ENCODE data around the gene TPRKB.
"Not testable (repeated sequence)": the region's sequence is repeated elsewhere in the genome, so short reads cannot be mapped to it uniquely, and the experiment has no call there.

TPRKB gene

DNA sequence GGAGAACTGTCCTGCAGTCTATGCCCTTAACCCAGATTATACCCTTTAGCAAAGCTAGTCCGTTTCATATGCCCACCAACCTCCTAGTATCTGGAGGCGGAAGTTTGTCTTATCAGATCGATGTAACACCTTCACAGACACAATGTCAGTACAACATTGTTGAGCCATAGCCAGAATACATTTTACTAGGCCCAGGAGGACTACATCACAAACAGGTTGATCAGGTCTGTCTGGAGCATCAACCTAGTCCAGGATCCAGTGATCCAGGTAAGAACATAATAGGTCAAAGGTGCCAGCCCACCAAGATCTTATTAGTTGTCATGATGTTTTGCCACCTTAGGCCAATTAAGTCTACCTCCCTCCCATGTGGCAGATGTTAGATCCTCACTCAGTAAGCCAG is 2.0 kb upstream of the TPRKB start:
- Histone ChIP-seq H3K9me3 (ENCODE audit: control insufficient read depth, insufficient read depth, low read depth, low read length) (no peaks in the 10 kb centered on the region; the same call in 1 of the 2 replicates), H3K9ac (ENCODE audit: low read length) (no peak overlapping the region), H3K36me3 (ENCODE audit: control insufficient read depth, insufficient read depth, low read length) (peaks cover 3% of the 10 kb centered on the region), H3K27ac (ENCODE audit: low read depth, low read length) (no peak overlapping the region), H3K27me3 (ENCODE audit: control insufficient read depth, insufficient read depth, low read length) (peaks cover 23% of the 10 kb centered on the region), H3K4me3 (ENCODE audit: low read depth, low read length) (no peak overlapping the region), H3K4me1 (ENCODE audit: control insufficient read depth, insufficient read depth, low read length) (no peaks in the 10 kb centered on the region)

DNA sequence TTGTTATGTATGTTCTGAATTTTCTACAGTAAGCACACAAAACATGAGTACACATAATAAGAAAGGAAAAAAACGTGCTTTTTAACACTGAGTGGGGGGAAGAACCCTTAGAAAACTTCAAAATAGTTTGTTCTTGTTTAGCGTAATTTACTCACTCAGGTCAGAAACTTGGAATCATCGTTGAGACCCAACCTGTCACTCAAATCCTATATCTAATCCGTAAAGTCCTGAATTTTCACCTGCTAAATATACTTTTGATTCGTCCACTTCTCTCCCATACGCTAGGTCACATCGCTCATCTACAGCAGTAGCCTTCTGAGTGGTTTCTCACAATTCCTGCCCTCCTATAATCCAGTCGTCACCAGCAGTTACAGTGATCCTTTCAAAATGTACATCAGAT is 767 bp downstream of the TPRKB start:
- peak overlapping the region; percentile 79 for H3K9ac ChIP-seq (ENCODE audit: low read length)
- peaks cover 21% of the 10 kb centered on the region for H3K27me3 ChIP-seq (ENCODE audit: control insufficient read depth, insufficient read depth, low read length)
- no peak overlapping the region for H3K27ac ChIP-seq (ENCODE audit: low read depth, low read length)
- peak overlapping the region; percentile 92 for H3K4me3 ChIP-seq (ENCODE audit: low read depth, low read length)
- H3K4me1 ChIP-seq (ENCODE audit: control insufficient read depth, insufficient read depth, low read length), result no peaks in the 10 kb centered on the region
- H3K9me3 ChIP-seq (ENCODE audit: control insufficient read depth, insufficient read depth, low read depth, low read length), result no peaks in the 10 kb centered on the region; the same call in 1 of the 2 replicates
- H3K36me3 ChIP-seq (ENCODE audit: control insufficient read depth, insufficient read depth, low read length), result peaks cover 21% of the 10 kb centered on the region

DNA sequence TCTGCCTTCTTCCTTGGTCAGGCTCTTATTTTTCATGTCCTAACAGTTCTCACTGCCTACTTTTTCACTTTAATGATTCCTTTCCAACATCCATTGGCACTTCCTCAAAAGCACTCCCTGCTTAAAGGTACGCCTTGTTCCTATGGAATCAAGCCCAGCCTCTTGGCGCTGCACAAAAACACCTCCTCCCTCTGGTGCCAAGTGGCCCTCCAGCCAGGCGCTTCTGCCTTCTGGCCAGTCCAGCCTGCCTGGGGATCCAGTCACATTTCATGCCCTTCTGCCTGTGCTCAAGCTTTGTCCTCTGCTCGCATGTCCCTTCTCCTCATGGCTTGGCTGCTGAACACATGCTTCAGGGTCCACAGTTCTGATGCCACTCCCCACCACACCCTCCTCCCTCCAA is 6.3 kb downstream of the TPRKB start:
- Histone ChIP-seq H3K27me3 (ENCODE audit: control insufficient read depth, insufficient read depth, low read length) (no peaks in the 10 kb centered on the region), H3K4me3 (ENCODE audit: low read depth, low read length) (no peak overlapping the region), H3K9me3 (ENCODE audit: control insufficient read depth, insufficient read depth, low read depth, low read length) (no peaks in the 10 kb centered on the region), H3K4me1 (ENCODE audit: control insufficient read depth, insufficient read depth, low read length) (no peaks in the 10 kb centered on the region), H3K27ac (ENCODE audit: low read depth, low read length) (no peak overlapping the region), H3K36me3 (ENCODE audit: control insufficient read depth, insufficient read depth, low read length) (peaks cover 40% of the 10 kb centered on the region), H3K9ac (ENCODE audit: low read length) (no peak overlapping the region)

DNA sequence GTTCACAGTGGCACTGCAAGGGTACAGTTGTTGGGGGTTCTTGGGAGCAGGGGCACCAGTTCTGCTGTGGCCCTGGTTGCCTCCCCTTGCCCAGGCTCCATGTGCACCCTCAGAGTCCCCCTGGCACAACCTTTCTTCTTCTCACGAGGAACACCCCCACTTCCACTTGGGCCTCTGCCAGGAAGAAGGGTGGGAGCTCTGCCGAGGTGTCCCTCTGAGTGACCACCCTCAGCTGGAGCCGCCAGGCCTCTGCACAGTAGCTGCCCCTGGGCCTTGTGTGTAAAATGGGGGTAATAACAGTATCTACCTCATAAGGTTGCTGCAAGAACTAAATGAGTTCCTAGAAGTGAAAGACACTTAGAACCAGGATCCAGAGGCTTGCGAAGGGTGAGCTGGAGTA is 8.4 kb downstream of the TPRKB start:
- no peaks in the 10 kb centered on the region for H3K9me3 ChIP-seq (ENCODE audit: control insufficient read depth, insufficient read depth, low read depth, low read length)
- no peak overlapping the region for H3K9ac ChIP-seq (ENCODE audit: low read length)
- H3K4me1 ChIP-seq (ENCODE audit: control insufficient read depth, insufficient read depth, low read length), result no peaks in the 10 kb centered on the region
- H3K36me3 ChIP-seq (ENCODE audit: control insufficient read depth, insufficient read depth, low read length), result peaks cover 37% of the 10 kb centered on the region
- no peaks in the 10 kb centered on the region for H3K27me3 ChIP-seq (ENCODE audit: control insufficient read depth, insufficient read depth, low read length)
- no peak overlapping the region for H3K4me3 ChIP-seq (ENCODE audit: low read depth, low read length)
- H3K27ac ChIP-seq (ENCODE audit: low read depth, low read length), result no peak overlapping the region

DNA sequence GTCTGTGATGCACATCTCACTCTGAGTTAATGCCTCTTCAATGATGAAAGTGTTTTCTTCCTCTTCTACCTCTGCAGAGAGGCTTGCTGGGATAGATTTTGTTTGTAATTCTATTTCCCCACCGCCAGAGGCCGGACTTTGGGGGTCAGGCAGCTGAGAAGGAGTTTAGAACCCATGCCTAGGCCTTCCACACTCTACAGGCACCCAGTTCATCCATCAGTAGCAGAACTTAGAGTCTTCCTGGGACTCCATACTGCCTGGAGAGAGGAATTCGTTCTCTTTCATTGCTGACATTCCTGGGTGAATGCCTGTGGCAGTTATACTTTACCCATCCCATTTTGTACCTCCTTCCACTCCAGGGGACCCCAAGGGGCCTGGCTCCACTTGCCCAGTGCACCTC is 9.1 kb downstream of the TPRKB start:
- H3K9ac ChIP-seq (ENCODE audit: low read length), result no peak overlapping the region
- H3K36me3 ChIP-seq (ENCODE audit: control insufficient read depth, insufficient read depth, low read length), result peaks cover 33% of the 10 kb centered on the region
- H3K4me1 ChIP-seq (ENCODE audit: control insufficient read depth, insufficient read depth, low read length), result no peaks in the 10 kb centered on the region
- H3K27ac ChIP-seq (ENCODE audit: low read depth, low read length), result no peak overlapping the region
- no peaks in the 10 kb centered on the region for H3K9me3 ChIP-seq (ENCODE audit: control insufficient read depth, insufficient read depth, low read depth, low read length)
- H3K27me3 ChIP-seq (ENCODE audit: control insufficient read depth, insufficient read depth, low read length), result no peaks in the 10 kb centered on the region
- H3K4me3 ChIP-seq (ENCODE audit: low read depth, low read length), result no peak overlapping the region

DNA sequence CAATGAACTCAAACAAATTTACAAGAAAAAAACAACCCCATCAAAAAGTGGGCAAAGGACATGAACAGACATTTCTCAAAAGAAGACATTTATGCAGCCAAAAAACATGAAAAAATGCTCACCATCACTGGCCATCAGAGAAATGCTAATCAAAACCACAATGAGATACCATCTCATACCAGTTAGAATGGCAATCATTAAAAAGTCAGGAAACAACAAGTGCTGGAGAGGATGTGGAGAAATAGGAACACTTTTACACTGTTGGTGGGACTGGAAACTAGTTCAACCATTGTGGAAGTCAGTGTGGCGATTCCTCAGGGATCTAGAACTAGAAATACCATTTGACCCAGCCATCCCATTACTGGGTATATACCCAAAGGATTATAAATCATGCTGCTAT is 10.5 kb downstream of the TPRKB start:
- not testable (repeated sequence) for H3K27me3 ChIP-seq (ENCODE audit: control insufficient read depth, insufficient read depth, low read length); H3K27ac ChIP-seq (ENCODE audit: low read depth, low read length); H3K9me3 ChIP-seq (ENCODE audit: control insufficient read depth, insufficient read depth, low read depth, low read length); H3K4me1 ChIP-seq (ENCODE audit: control insufficient read depth, insufficient read depth, low read length); H3K9ac ChIP-seq (ENCODE audit: low read length); H3K4me3 ChIP-seq (ENCODE audit: low read depth, low read length)
- peaks cover 21% of the 10 kb centered on the region for H3K36me3 ChIP-seq (ENCODE audit: control insufficient read depth, insufficient read depth, low read length)

DNA sequence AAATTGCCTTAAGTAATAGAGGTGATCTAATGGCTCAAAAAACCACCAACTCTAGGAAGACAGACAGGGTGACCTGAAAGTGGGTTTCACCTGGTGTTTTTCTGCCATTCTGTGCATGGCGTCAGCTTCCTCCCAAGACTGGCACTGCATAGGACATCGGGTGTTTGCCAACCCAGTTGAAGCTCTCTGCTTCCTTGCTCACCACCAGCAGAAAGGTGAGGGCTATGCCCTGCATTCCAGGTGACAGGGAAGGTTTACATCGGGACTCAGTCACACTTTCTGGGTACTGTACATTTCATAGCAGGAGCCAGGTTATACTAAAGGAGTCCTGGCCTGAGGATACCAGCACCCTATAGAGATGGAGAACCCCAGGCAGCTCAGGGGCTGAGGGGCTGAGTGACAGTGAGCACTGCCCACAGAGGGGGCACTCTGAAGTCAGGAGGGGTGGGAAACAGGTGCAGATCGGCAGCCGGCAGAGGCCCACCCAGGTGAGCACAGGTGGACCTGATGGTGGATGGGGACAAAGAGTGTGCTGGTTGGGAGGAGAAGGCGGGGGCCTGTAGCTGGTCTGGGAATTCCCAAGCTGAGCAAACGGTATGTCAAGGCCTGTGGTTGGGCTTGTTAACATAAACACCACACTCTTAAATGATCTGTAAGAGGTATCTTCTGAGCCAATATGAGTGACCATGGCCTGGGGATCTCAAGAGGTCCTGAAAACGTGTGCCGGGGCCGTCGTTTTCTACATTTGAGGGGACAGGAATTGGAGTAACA is 18.1 kb downstream of the TPRKB start:
- no peak overlapping the region for H3K27ac ChIP-seq (ENCODE audit: low read depth, low read length)
- H3K4me3 ChIP-seq (ENCODE audit: low read depth, low read length), result no peak overlapping the region
- peaks cover 9% of the 10 kb centered on the region; the same call in 1 of the 2 replicates for H3K9me3 ChIP-seq (ENCODE audit: control insufficient read depth, insufficient read depth, low read depth, low read length)
- H3K9ac ChIP-seq (ENCODE audit: low read length), result no peak overlapping the region
- no peaks in the 10 kb centered on the region for H3K36me3 ChIP-seq (ENCODE audit: control insufficient read depth, insufficient read depth, low read length)
- no peaks in the 10 kb centered on the region for H3K4me1 ChIP-seq (ENCODE audit: control insufficient read depth, insufficient read depth, low read length)
- H3K27me3 ChIP-seq (ENCODE audit: control insufficient read depth, insufficient read depth, low read length), result no peaks in the 10 kb centered on the region; the same call in 1 of the 2 replicates

DNA sequence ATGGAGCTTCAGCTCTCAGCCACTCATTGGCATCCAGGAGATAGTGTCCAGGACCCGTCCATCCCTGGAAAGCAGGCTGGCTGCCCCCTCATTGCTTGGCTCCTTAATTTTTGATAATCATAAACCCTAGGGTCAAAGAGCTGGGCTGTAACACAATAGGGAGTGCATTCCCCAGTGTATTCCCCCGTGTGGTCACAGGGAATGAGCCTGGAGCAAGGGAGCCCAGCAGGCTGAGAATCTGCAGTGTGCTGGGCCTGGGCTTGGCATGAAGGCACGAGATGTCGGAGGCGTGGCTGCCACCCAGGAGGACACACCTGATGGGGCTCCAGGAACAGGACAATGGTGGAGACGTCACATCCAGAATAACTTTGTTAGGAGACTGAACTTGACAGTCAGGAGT is 18.7 kb downstream of the TPRKB start:
- no peaks in the 10 kb centered on the region for H3K36me3 ChIP-seq (ENCODE audit: control insufficient read depth, insufficient read depth, low read length)
- H3K4me1 ChIP-seq (ENCODE audit: control insufficient read depth, insufficient read depth, low read length), result no peaks in the 10 kb centered on the region
- peaks cover 9% of the 10 kb centered on the region; the same call in 1 of the 2 replicates for H3K9me3 ChIP-seq (ENCODE audit: control insufficient read depth, insufficient read depth, low read depth, low read length)
- no peak overlapping the region for H3K27ac ChIP-seq (ENCODE audit: low read depth, low read length)
- H3K9ac ChIP-seq (ENCODE audit: low read length), result no peak overlapping the region
- H3K27me3 ChIP-seq (ENCODE audit: control insufficient read depth, insufficient read depth, low read length), result no peaks in the 10 kb centered on the region; the same call in 1 of the 2 replicates
- H3K4me3 ChIP-seq (ENCODE audit: low read depth, low read length), result no peak overlapping the region

DNA sequence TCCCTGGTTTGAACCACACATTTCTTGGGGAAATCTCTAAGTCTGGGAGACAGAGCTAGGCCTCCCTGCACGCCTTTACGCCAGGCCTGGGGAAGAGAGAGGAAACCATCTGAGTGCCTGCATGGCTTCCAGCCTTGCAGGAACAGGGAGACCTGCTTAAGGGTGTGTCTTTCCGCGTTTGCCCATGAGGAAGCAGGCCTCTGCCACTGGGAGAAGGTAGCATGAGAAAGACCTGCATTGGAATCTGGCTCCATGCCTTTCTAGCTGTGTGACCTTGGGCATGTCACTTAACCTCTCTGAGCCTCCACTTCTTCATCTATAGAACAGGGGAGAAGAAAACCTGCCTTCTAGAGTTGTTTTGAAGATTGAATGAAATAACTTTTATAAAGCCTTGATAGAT is 19.4 kb downstream of the TPRKB start:
- not testable (repeated sequence) for H3K36me3 ChIP-seq (ENCODE audit: control insufficient read depth, insufficient read depth, low read length); H3K27ac ChIP-seq (ENCODE audit: low read depth, low read length); H3K27me3 ChIP-seq (ENCODE audit: control insufficient read depth, insufficient read depth, low read length); H3K9ac ChIP-seq (ENCODE audit: low read length); H3K4me1 ChIP-seq (ENCODE audit: control insufficient read depth, insufficient read depth, low read length); H3K4me3 ChIP-seq (ENCODE audit: low read depth, low read length); H3K9me3 ChIP-seq (ENCODE audit: control insufficient read depth, insufficient read depth, low read depth, low read length)

DNA sequence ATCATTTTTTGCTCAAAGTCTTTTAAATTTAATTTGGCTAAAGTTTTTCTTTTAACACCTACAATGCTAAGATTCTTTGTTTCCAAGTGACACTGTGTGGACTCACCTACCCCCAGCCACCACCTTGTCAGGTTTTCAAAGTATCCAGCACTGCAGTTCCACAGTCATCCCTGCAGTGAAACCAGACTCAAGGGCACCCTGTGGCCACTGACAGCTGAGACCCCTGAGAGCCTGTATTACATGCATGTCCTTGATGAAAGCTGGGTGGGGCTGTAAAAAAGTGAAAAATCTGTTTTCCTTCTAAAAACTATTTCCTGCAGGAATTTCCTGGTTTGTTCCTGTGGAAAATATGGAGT is 19.9 kb downstream of the TPRKB start:
- H3K27ac ChIP-seq (ENCODE audit: low read depth, low read length), result no peak overlapping the region
- H3K9ac ChIP-seq (ENCODE audit: low read length), result no peak overlapping the region
- H3K4me1 ChIP-seq (ENCODE audit: control insufficient read depth, insufficient read depth, low read length), result no peaks in the 10 kb centered on the region
- H3K27me3 ChIP-seq (ENCODE audit: control insufficient read depth, insufficient read depth, low read length), result no peaks in the 10 kb centered on the region; the same call in 1 of the 2 replicates
- no peak overlapping the region for H3K4me3 ChIP-seq (ENCODE audit: low read depth, low read length)
- peaks cover 9% of the 10 kb centered on the region; the same call in 1 of the 2 replicates for H3K9me3 ChIP-seq (ENCODE audit: control insufficient read depth, insufficient read depth, low read depth, low read length)
- H3K36me3 ChIP-seq (ENCODE audit: control insufficient read depth, insufficient read depth, low read length), result no peaks in the 10 kb centered on the region

DNA sequence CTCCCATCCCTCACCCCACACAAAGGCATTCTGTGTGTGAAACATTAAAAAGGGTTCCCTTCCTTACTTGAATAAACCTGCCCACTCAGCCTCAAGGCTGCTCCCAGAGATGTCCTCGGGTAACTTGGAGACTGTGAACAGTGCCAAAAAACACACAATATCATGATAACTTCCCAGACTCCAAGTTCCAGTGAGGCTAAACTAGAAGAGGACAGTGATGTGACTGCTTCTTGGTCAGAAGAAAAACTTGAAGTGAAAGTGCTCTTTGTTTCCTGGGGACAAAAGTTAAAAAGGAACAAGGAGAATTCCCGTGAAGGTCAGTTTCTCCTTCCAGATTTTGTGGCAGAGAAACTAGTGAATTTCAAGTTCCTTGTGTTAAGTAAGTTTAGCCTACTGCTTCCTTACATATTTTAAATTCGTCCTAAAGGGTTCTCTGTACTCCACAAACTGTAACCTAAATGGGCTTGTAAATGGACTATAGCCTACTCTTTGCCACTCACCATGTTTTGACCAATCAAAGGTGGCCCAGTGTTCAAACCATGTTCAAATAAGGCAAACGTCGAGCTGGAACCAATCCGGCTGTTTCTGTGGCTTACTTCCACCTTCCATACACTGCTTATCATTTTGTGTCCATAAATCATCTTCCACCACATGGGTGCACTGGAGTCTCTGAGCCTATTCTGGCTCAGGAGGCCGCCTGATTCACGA is 20.4 kb downstream of the TPRKB start:
- H3K27me3 ChIP-seq (ENCODE audit: control insufficient read depth, insufficient read depth, low read length), result peaks cover 5% of the 10 kb centered on the region
- H3K4me3 ChIP-seq (ENCODE audit: low read depth, low read length), result no peak overlapping the region
- H3K36me3 ChIP-seq (ENCODE audit: control insufficient read depth, insufficient read depth, low read length), result no peaks in the 10 kb centered on the region
- H3K4me1 ChIP-seq (ENCODE audit: control insufficient read depth, insufficient read depth, low read length), result no peaks in the 10 kb centered on the region
- H3K27ac ChIP-seq (ENCODE audit: low read depth, low read length), result no peak overlapping the region
- H3K9me3 ChIP-seq (ENCODE audit: control insufficient read depth, insufficient read depth, low read depth, low read length), result peaks cover 9% of the 10 kb centered on the region; the same call in 1 of the 2 replicates
- H3K9ac ChIP-seq (ENCODE audit: low read length), result no peak overlapping the region
